Breast epithelium (tissue), 4 donors: ENCODE measurements around the gene TMEM229B. TPM values are rescaled to one million over a fixed set of nuclear protein-coding genes. Genes with fewer than 3 reads are reported as not detected.
A peak's percentile ranks its signal among the peaks of the same experiment; 100 is the strongest.

Source experiments
- DNase-seq, 2 donors: peaks; one replicate each; pipeline ENCODE4 v3.0.0-alpha.2; 2019; ENCODE audit warnings: low spot score in 2 of 2
- H3K27ac ChIP-seq, 2 donors: fragments of 200-600 bp; sonication (generic) in 1 of 2; one replicate each; pipeline ENCODE4 v1.5.1; 2016 to 2019; ENCODE audit warnings: mild to moderate bottlenecking in 1 of 2
- H3K27me3 ChIP-seq, 2 donors: fragments of 200-600 bp; sonication (generic) in 1 of 2; one replicate each; pipeline versions ENCODE4 v1.5.1 to v1.6.0; 2017 to 2019; ENCODE audit warnings: control low read depth in 1 of 2, mild to moderate bottlenecking in 1 of 2
- H3K36me3 ChIP-seq: fragments of 200-600 bp; one replicate; pipeline ENCODE4 v1.5.1; 2019
- H3K4me1 ChIP-seq, 2 donors: fragments of 200-600 bp; sonication (generic); one replicate each; pipeline ENCODE4 v1.5.1; 2016 to 2019; ENCODE audit warnings: control low read depth in 1 of 2
- H3K4me3 ChIP-seq, 3 donors: fragments of 200-600 bp; sonication (generic); 1 replicate in 2 of 3; 2 replicates in 1 of 3; pipeline ENCODE4 v1.5.1; 2016 to 2019; ENCODE audit warnings: mild to moderate bottlenecking in 3 of 3, moderate library complexity in 2 of 3
- H3K9me3 ChIP-seq, 2 donors: fragments of 200-600 bp; sonication (generic) in 1 of 2; one replicate each; pipeline ENCODE4 v1.5.1; 2016 to 2019; ENCODE audit warnings: control low read depth in 1 of 2
- CTCF ChIP-seq, 3 donors: fragments of 450-650 bp; IDR thresholded peaks; one replicate each; pipeline ENCODE4 v1.5.1; 2016 to 2017; ENCODE audit warnings: antibody characterized with exemption in 3 of 3, mild to moderate bottlenecking in 3 of 3, moderate library complexity in 3 of 3
- POLR2A ChIP-seq: fragments of 450-650 bp; IDR thresholded peaks from one replicate; pipeline ENCODE4 v1.6.1; 2016; ENCODE audit warnings: antibody characterized with exemption, mild to moderate bottlenecking, moderate library complexity
- POLR2AphosphoS5 ChIP-seq, 3 donors: sonication (generic); formaldehyde crosslinking; IDR thresholded peaks; one replicate each; pipeline ENCODE4 v1.6.1; 2017; ENCODE audit warnings: antibody characterized with exemption in 3 of 3
- intact Hi-C: fragments of 100-400 bp; cut with DNase I; formaldehyde crosslinking; loops from one replicate; pipeline ENCODE4 v1.15.1; 2023; ENCODE audit warnings: low total_unique reads
- total RNA-seq, 3 donors: library from RNA; depleted of rRNA; stranded (reverse); fragments of >200 nt; gene quantifications; one replicate each; pipeline ENCODE4 v1.1.0, GENCODE V29; 2016

TMEM229B gene
- total RNA-seq, 3 donors from 2014 or later: 0.64 to 10.2 (median 6.0) TPM

- H3K4me1 ChIP-seq: peaks cover 0 to 5% of the 10 kb centered on the region in 2 donors
- no peaks in the 10 kb centered on the region for H3K36me3 ChIP-seq
- no peak overlapping the region for H3K4me3 ChIP-seq
- no peaks in the 10 kb centered on the region for H3K27me3 ChIP-seq
- intact Hi-C loops: no loop called here
- TF ChIP-seq POLR2AphosphoS5 (IDR thresholded peaks at IDR 0.05): no peak
- no peak for TF ChIP-seq POLR2A
- no peak for TF ChIP-seq CTCF (IDR thresholded peaks at IDR 0.05)
- no peak overlapping the region for H3K27ac ChIP-seq
- no peaks in the 10 kb centered on the region for H3K9me3 ChIP-seq
- DNase-seq: no peak
Measured at GRCh38 chr14:67516676-67517075, 28.2 kb upstream of the TMEM229B start.

GRCh38 chr14:67515386-67516079, 27.0 kb upstream of the TMEM229B start:
- Histone ChIP-seq H3K27me3 (no peaks in the 10 kb centered on the region), H3K36me3 (no peaks in the 10 kb centered on the region), H3K9me3 (no peaks in the 10 kb centered on the region), H3K4me3 (peak overlapping the region; percentile 90 to 98 (median 95)), H3K4me1 (peaks cover 0 to 5% of the 10 kb centered on the region in 2 donors), H3K27ac (peak overlapping the region; percentile 79 to 90)
- no peak for DNase-seq
- intact Hi-C loops: no loop called here
- TF ChIP-seq POLR2AphosphoS5 (IDR thresholded peaks at IDR 0.05): no peak
- no peak for TF ChIP-seq CTCF (IDR thresholded peaks at IDR 0.05)
- no peak for TF ChIP-seq POLR2A

GRCh38 chr14:67514650-67515385, 26.3 kb upstream of the TMEM229B start:
- Histone ChIP-seq H3K9me3 (no peaks in the 10 kb centered on the region), H3K4me3 (peak overlapping the region; percentile 90 to 98 (median 95)), H3K36me3 (no peaks in the 10 kb centered on the region), H3K4me1 (peaks cover 0 to 5% of the 10 kb centered on the region in 2 donors), H3K27ac (peak overlapping the region; percentile 79 to 90), H3K27me3 (no peaks in the 10 kb centered on the region)
- TF ChIP-seq POLR2AphosphoS5 (IDR thresholded peaks at IDR 0.05) (no peak), POLR2A (no peak), CTCF (IDR thresholded peaks at IDR 0.05) (no peak)
- no peak for DNase-seq
- intact Hi-C loops: no loop called here

GRCh38 chr14:67514203-67514607, 25.7 kb upstream of the TMEM229B start:
- peaks cover 0 to 5% of the 10 kb centered on the region in 2 donors for H3K4me1 ChIP-seq
- DNase-seq: peak in 1 of 2 donors; percentile 19
- peak overlapping the region; percentile 90 to 98 (median 95) for H3K4me3 ChIP-seq
- intact Hi-C loops: no loop called here
- H3K27me3 ChIP-seq: no peaks in the 10 kb centered on the region
- TF ChIP-seq POLR2AphosphoS5 (IDR thresholded peaks at IDR 0.05) (no peak), CTCF (IDR thresholded peaks at IDR 0.05) (no peak), POLR2A (no peak)
- H3K36me3 ChIP-seq: no peaks in the 10 kb centered on the region
- H3K9me3 ChIP-seq: no peaks in the 10 kb centered on the region
- H3K27ac ChIP-seq: peak overlapping the region; percentile 79 to 90

GRCh38 chr14:67513631-67514108, 25.1 kb upstream of the TMEM229B start:
- Histone ChIP-seq H3K27me3 (no peaks in the 10 kb centered on the region), H3K4me1 (peaks cover 0 to 5% of the 10 kb centered on the region in 2 donors), H3K36me3 (no peaks in the 10 kb centered on the region), H3K27ac (peak overlapping the region; percentile 79 to 90), H3K9me3 (no peaks in the 10 kb centered on the region), H3K4me3 (peak overlapping the region in 2 of 3 donors; percentile 95 to 98)
- intact Hi-C loops: no loop called here
- TF ChIP-seq CTCF (IDR thresholded peaks at IDR 0.05): no peak
- TF ChIP-seq POLR2A: no peak
- TF ChIP-seq POLR2AphosphoS5 (IDR thresholded peaks at IDR 0.05): no peak
- peak in 1 of 2 donors; percentile 37 for DNase-seq
